NCI-H2227 treated with DMSO at 0.1 percent for 48 hours (cell line): ENCODE results near the gene JCAD.

Source experiments
- DNase-seq: peaks from one replicate; lab custom pipeline; 2025; lab: John Stamatoyannopoulos, UW

The JCAD gene

DNA sequence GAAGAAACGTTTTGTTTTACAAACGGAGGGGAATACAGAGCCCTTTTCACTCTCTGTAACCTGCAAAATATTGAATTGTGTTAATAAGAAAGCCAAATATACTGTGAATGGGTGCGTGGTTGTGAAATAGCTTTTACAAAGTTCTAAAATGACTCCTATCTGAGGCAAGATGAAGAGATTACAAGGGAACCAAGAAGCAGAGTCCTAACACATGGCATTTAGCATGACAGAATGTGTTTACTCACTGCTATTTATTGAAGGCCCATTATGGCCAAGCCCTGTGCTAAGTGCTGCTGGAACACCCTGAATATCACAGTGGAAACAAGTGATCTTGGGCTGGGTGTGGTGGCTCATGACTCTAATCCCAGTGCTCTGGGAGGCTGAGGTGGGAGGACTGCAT is 12.9 kb downstream of the JCAD start:
- no peak for DNase-seq

DNA sequence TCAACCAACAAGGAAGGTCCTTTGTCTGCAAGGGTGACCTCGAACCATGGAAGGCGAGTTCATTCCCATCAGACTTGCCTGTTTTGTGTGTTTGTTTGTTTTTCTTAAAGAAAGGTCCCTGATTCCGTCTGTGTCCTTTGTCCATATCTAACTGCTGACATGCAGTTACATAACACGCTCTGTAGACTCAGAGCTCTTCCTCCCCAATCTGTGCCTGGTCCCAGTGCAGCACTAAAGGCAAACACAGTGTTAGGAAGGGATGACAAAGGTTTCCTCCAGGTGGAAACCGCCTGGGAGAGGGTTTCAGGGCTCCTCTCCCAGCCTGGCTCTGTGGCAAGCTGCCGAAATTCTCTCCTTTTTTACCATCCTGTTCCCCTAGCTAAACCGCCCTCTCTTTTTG is 13.4 kb downstream of the JCAD start:
- DNase-seq = no peak

DNA sequence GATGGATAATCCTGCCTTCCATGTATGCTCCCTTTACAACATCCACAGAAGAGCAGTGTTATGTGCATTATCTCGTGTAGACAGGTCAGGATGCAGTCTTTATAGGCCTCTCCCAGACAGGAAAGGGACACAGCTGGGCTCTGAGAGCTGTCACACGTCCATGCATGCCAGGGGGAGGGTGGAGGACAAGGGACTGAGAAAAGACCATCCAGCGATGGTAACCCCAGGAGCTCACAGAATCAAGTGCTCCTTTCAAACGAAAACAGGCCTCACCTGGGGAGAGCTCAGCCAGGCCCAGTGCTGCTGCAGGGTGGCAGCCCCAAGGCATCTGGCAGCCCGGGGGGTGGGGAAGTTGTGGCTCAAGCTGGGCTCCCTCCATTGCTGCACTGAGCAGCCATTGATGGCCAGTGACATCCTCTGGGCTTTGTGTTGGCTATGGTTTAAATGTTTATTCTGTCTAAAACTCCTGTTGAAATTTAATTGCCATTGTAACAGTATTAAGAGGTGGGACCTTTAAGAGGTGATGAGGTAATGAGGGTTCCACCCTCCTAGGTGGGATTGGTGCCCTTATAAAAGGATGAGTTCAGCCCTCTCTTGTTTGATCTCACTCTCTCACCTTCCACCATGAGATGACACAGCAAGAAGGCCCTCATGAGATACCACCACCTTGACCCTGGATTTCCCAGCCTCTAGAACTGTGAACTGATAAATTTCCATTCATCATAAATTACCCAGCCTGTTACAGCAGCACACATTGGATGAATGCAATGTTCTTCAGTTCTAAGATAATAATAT is 15.7 kb downstream of the JCAD start:
- DNase-seq = no peak

DNA sequence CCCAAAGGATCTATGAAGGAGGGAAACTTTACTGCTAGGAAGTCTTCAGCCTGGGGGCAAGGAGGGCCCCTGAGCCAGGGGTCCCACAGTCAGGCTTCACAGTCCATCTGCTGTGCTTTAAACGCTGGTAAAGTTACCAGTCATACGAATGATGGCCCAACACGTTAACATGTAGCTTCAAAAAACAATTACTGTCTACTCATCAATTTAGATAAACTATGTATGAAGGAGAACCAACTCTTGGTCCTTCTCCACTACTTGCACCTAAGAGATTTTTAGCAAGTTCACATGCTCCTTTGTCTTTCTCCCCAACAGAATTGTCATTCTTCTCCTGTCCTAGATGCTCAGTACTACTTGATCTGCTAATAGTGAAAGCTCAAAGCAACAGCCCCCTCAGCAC is 16.6 kb downstream of the JCAD start:
- no peak for DNase-seq

DNA sequence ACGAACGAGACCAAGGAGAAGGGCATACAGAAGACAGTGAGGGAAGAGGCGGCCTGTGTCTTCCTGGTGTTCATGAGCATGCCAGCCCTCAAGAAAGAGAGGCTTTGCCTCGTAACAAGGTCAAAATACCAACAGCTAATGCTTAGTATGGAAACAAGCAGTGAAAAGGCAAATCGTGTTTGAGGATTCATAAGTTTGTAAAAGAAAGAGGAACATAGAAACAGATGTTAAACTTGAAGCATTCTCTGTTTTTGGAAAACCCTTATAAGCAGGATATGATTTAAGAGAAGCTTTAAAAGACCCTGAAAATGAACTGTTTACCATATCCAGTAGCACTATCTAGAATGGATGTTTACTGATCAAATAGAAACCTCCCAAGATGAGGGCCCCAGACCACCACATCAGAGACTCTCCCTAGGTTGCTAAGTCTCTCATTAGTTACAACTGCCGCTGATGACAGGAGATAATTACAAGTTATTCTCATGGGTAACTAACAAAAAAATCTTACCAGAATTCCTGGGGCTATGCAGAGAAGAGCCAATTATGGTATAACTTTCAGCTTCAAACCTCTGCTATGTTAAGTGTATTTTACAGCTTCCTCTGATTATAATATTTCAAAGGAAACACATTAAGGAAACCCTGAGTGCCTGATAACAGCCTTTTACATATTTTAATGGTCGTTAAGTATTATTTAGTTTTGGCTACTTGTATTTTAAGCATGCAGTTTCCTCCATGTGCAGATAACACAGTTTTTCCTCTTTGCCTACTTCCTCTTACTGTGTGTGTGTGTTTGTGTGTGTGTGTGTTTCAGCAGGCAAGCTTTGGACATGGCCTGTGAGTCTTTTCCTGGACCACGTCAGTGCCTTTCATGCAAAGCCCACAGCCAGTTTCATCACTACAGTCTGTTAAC is 17.9 kb downstream of the JCAD start:
- no peak for DNase-seq

DNA sequence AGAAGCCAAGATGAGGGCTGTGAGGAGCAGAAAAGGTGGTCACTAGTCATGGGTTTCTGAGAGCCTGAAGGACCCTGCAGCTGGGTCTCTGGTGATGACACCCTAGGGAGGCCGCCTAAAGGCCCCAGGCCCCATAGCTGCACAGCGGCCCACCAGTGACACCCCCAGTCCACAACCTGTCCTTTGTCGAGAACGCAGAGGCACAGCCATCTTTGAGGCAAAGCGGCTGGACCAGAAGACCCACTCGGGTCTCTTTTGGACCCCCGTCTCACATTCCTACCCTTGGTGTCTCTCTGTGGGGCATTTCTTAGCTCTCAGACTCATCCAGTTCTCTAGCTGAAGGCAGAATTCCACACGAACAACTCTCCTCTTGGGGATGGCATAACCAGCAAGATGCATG is 18.8 kb downstream of the JCAD start:
- no peak for DNase-seq

DNA sequence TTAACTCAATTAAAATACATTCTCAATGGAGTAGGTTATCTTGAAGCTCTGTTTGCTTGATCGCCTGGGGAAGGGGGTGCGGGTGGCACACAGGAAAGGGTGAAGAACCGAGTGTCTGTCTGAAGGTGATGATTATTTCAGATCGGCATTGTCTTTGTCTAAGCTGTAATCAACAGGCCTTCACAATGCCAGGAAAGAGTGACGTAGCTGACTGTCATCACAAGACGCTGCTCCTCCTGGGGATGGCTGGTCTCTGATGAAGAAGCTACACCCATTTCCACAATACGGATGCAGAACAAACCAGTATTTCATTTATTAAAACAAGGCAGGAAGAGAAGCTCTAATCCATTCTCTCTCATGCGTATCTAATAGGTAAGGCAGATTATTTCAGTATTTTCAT is 19.4 kb downstream of the JCAD start:
- DNase-seq = no peak

DNA sequence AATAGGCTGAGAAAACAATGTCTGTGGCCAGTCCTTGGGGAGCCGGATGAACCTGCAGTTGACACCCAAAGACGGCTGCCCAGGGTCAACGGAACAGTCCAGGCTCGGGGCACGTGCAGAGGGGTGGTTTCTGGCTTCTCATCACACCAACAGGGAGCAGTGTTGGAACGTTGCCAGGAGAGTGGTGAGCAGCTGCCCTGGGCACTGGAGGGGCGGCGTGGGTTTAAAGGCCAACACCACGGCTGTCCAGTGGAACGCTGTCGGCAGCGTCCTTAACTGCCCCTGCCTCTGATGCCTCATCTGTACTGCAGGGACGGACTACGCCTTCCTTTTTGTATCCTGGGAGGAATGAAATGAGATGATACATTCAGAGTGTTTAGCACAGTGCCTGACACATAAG is 19.8 kb downstream of the JCAD start:
- DNase-seq = no peak

DNA sequence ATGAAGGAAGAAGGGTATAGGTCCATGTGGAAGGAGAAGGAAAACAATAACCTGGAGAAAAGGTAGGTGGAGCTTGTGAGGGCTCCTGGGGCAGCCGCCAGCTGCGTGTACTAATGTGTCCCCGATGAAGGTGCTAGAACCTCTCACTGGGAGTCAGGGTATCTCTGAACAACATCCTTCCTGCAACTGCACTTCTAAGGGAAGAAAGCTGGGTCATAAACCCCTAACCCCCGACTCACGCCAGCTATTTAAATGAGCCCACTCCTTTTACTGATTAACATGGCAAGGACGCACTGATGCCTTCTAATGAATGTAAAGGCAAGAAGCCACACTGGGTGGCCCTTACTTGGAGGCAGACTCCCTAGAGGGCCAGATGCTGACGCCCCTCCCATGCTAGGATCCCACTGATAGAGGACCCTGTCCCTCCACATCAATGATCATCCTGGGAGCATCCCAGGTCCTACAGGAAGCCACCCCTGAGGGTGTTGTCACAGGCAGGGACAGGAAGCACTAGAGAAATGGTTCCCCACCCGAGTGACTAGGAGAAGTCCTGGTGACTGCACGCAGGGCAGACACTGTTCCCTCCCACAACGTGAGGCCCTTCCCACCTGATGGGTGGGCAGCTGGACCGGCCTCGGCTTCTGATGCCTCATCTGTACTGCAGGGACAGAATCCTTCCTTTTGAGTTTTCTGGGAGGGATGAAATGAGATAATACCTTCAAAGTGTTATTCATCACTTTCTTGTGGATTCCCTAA is 20.4 kb downstream of the JCAD start:
- DNase-seq = no peak

DNA sequence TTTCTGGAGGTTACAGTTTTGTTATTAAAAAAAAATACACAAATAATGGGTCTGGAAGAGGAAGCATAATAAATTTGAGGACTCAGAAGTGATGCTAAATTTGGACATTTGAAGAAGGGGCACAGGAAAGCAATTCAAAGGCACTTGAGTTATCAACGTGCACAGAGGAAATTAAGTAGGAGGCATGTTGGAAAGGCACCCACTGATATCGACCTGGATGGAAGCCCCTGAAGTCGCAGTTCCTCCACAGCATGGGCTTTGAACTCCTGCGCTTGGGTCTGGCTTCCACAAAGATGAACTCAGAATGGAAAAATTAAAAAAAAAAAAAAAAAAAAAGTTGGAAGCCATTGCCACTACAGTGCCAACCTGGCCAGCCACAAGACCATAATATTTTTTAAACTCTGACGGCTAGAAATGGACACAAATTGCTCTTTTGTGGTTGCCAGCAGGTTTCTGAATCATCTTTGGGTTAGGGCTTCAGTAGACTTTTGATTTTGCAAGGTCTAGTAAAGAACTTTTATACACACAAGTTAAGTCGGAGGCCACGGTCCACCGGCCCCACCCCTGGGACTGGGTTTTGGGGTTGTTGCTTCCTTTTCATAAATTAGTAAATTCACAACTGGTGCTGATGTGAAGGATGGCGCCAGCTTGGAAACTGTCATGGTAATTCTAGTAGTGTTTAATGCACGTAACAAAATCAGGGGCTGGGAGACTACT is 21.6 kb downstream of the JCAD start:
- no peak for DNase-seq

DNA sequence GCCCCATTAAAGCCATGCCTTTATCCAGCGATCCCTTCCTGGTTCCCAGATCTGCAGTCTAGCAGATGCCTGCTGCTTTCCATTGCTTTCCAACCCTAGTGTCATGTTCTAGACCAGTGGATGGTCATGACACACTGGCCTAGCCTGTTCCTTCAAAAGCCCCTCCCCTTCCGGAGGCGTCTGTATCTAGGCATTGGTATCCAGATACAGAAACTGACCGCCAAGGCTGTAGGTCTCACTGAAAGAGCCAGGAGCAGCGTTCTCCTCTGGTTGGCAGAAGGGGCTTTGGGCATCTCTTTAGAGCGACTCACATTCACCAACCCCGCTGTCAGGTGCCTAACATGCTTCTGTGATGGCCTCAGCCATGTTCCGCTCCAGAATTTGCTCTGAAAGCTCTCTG is 22.6 kb downstream of the JCAD start:
- DNase-seq = no peak

DNA sequence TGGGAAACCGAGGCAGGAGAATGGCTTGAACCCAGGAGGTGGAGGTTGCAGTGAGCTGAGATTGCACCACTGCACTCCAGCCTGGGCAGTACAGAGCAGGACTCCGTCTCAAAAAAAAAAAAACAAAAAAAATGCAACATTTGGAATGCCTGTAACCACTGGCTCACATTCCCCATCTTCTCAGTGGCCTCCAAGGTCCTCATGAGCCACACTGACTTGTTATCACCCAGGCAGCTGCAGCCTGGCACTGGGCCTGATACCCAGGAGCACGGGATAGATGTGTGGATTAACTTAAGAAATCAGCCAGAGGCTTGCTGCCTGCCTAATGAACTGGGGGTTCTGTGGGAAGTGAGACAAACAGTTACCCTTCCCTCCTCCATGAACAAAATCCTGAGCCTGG is 23.0 kb downstream of the JCAD start:
- no peak for DNase-seq

DNA sequence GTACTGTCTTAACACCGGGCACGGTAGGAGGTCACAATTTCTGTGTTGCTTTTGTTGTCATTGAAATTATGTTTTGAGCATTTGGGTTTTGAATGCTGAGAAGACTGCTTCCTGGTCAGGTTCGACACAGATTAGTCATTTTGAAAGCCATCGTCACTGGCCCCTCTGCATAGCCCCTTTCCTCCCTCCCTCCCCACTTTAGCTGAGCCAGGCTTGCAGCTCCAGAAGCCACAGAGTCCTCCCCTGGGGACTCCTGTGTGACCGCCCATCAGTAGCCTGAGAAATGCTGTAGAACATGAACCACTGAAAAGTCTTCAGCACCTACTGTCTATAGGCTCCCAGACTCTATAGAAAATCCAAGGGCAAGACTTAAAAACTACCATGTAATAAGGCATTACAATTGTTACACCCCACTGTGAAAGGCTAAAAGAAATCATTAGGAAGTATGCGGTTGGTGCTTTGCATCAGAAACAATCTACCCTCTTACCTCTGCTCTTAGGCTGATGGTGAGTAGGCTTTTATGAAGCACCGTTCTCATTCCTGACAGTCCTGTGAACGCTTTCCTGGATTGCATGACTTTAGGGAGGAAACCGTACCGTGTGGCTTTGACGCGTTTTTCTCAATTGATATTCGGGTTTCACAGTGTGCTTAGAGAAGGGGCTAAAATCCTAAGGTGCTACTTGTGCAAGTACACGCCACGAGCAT is 24.8 kb downstream of the JCAD start:
- no peak for DNase-seq

DNA sequence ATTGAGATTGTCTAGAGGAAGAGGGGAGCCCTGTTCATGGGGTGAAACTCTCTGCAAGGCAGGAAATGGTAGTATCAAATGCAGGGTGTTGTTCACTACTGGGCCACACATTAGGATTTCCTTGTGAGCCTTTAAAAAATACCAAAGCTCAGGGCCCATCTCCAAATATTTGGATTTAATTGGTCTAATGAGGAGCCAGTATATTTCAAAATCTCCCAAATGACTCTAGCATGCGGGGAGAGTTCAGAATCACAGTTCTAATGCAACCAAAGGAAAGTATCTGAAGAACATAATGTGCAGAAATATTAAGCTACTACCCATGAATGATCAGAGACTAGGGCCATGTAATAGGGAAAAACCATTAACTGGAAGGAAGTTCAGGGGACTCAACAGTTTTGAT is 27.3 kb downstream of the JCAD start:
- DNase-seq = no peak

DNA sequence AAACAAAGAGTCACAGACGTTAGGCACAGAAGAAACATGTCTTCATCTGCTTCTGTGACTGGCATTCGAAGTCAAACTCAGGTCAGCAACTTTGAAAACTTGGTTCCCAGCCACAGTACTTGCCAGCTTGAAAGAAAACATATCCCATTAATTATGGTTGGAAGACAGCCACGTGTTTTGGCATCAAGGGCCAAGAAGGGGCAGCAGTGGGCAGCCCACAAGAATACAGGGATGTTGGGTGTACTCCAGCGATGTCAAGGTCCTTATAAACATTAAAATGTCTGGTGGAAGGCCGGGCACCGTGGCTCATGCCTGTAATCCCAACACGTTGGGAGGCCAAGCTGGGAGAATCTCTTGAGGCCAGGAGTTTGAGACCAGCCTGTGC is 29.5 kb downstream of the JCAD start:
- no peak for DNase-seq

DNA sequence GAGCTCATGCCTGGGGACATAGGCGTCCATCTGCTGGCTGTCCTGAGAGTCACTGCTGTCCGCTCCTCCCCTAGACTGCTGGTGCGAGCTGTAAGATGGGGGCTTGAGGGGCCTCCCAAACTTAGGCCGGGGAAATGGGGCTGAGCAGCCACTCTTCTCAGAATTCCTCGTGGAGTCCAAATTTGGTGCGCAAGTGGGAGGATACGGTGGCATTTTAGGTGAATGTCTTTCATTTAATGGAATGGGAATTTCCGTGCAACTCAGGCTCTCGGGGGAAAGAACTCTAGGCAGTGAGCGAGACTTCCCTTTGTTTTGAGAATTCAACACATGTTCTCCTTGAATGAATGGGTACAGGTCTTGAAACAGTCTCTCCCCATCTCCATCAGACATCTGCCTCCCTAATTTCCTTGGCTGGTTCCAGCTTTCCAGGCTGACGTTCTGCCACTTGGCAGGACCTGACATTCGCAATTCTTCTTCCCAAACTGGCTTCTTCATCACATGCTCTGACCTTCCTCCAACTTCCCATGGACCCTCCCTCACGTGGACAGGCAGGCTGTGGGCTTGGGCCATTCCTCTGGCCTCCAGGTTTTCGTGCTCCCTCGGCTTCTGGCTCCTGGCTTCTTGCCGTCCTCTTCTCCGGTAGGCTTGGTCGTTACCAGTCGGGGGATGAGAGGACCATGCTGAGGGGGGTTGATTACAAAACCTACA is 30.1 kb downstream of the JCAD start:
- no peak for DNase-seq

DNA sequence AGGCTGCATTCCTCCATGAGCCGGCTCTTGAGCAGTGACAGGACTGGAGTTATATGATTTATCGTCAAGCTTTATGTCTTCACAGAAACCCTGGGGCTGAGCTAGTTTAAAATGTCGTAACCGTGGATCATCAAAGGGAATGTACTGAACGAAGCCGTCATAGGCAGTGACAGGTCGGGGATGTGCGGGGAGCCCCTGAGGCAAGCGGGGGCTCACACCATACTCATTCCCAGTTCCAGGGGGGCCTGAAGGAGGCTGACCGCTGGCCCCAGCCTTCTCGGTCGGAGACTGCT is 30.7 kb downstream of the JCAD start:
- DNase-seq = no peak

DNA sequence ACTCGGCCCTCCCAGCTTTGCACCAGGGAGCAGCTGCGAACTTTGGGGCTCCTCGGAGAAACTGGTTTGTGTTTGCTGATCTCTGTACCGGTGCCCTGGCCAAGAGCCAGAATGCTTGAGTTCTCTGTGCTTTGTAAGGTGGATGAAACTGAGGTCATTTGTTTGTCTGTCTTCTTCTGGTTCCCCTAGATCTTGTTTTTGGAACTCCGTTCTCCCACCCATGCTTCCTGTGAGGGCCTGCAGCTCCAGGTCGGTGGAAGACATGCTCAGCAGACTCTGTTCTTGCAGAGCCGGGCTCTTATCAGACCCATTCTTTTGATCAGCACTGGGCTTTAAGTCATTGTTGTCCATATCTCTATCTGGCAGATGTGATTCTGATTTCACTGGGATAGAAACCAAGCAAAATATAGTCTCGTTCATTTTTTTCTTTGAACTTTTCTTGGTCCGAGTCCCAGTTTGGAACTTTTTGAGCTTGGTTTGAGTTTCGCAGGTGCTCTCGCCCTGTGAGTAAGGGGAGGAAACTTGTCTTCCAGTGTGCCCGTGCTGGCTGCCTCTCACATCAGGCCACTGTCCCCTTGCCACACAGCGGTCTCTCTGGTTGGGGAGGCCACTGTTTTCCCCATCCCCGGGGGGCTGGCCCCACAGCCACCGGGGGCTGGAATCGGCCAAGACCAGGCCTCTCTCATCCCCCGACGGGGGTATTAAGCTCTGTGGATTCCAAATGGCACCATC is 31.2 kb downstream of the JCAD start:
- no peak for DNase-seq

DNA sequence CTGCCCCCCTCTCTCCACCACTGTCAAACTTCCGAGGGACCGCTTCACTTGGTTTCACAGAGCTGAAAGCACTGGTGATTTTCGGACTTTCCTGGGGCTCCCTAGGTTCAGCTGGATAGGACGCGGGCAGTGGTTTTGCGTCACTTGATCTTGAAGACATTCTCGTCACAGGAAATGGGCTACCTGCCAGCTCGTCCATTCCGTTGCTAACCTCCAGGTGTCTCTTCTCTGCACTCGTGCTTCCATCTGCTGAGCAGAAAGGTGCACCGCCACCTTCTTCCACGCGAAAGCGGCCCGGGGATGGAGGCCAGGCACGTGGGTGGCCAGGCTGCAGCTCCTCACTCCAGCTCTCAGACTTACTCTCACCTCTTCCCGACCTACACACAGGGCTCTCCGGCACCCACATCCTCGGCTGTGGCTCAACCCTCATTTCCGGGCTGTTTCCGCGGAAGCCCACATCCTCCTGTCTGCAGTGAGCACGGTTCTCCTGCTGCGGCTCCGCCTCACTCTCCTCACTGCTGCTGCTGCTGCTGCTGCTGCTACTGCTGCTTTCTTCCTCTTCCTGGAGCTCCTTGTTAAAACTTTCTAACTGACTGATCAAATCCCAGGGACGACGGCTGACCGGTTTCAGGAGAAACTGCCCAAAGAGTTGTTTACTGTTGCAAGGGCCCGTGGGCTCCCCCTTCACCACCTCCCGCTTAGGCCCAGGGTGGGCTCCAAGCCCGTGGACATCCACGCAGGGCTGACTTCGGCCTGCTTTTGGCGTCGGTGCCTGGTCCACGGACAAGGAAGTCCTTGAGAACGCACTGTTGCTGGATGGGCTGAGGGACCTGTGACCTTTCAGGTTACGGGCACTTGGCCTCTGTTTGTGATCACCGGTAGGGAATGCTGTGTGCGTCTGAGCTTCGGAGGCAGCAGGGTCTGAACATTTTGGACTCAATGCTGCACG is 32.1 kb downstream of the JCAD start:
- DNase-seq = no peak
